Measurements from ENCODE around the gene KDELR1. TPM values are rescaled to one million over a fixed set of nuclear protein-coding genes. Genes with fewer than 3 reads are reported as not detected.
"Not testable (repeated sequence)": the region's sequence is repeated elsewhere in the genome, so short reads cannot be mapped to it uniquely, and the experiment has no call there.

KDELR1 gene
- total RNA-seq, 1 donor from 2014 or later = 70.9 TPM

GRCh38 chr19:48379058-48379457 lies 12.3 kb downstream of the KDELR1 start:
- H3K9me3 Mint-ChIP-seq = no peaks in the 10 kb centered on the region
- intact Hi-C loops (cut with micrococcal nuclease) = no loop called here

GRCh38 chr19:48378194-48378570 lies 13.2 kb downstream of the KDELR1 start:
- DNase-seq (ENCODE audit: low spot score) = no peak
- H3K9me3 Mint-ChIP-seq = no peaks in the 10 kb centered on the region
- H3K4me1 Mint-ChIP-seq (ENCODE audit: low read depth) = no peaks in the 10 kb centered on the region
- H3K4me3 Mint-ChIP-seq = no peak overlapping the region
- H3K27me3 Mint-ChIP-seq (ENCODE audit: insufficient read depth) = no peaks in the 10 kb centered on the region
- H3K27ac Mint-ChIP-seq = no peak overlapping the region
- peaks cover 12% of the 10 kb centered on the region for H3K36me3 Mint-ChIP-seq (ENCODE audit: low read depth)
- intact Hi-C loops (cut with micrococcal nuclease) = no loop called here

More at GRCh38 chr19:48379058-48379457, 12.3 kb downstream of the KDELR1 start:
- H3K27me3 Mint-ChIP-seq (ENCODE audit: insufficient read depth) = no peaks in the 10 kb centered on the region
- H3K27ac Mint-ChIP-seq = no peak overlapping the region
- no peak overlapping the region for H3K4me3 Mint-ChIP-seq
- H3K4me1 Mint-ChIP-seq (ENCODE audit: low read depth) = no peaks in the 10 kb centered on the region
- peaks cover 17% of the 10 kb centered on the region for H3K36me3 Mint-ChIP-seq (ENCODE audit: low read depth)
- DNase-seq (ENCODE audit: low spot score) = no peak

- H3K27me3 Mint-ChIP-seq (ENCODE audit: insufficient read depth) = no peaks in the 10 kb centered on the region
- H3K36me3 Mint-ChIP-seq (ENCODE audit: low read depth) = no peaks in the 10 kb centered on the region
- no peaks in the 10 kb centered on the region for H3K9me3 Mint-ChIP-seq
- no peak overlapping the region for H3K4me3 Mint-ChIP-seq
- H3K4me1 Mint-ChIP-seq (ENCODE audit: low read depth) = no peaks in the 10 kb centered on the region
- intact Hi-C loops (cut with micrococcal nuclease) = no loop called here
- no peak for DNase-seq (ENCODE audit: low spot score)
- no peak overlapping the region for H3K27ac Mint-ChIP-seq
Measured at GRCh38 chr19:48373567-48373966, 17.8 kb downstream of the KDELR1 start.

- Mint-ChIP-seq H3K4me3 (no peak overlapping the region), H3K4me1 (ENCODE audit: low read depth) (no peaks in the 10 kb centered on the region), H3K27ac (no peak overlapping the region), H3K36me3 (ENCODE audit: low read depth) (no peaks in the 10 kb centered on the region), H3K9me3 (no peaks in the 10 kb centered on the region), H3K27me3 (ENCODE audit: insufficient read depth) (no peaks in the 10 kb centered on the region)
- DNase-seq (ENCODE audit: low spot score) = no peak
- intact Hi-C loops (cut with micrococcal nuclease) = no loop called here
Measured at GRCh38 chr19:48372904-48373303, 18.4 kb downstream of the KDELR1 start.

DNA sequence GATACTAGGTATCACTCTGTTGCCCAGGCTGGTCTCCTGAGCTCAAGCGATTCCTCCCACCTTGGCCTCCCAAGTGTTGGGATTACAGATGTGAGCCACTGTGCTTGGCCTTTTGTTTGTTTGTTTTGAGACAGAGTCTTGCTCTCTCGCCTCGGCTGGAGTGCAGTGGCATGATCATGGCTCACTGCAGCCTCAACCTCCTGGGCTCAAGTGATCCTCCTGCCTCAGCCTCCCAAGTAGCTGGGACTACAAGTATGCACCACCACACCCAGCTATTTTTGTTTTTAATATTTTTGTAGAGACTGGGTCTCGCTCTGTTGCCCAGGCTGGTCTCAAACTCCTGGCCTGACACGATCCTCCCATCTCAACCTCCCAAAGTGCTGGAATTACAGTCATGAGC lies 19.6 kb downstream of the KDELR1 start:
- H3K27ac Mint-ChIP-seq; H3K36me3 Mint-ChIP-seq (ENCODE audit: low read depth); H3K9me3 Mint-ChIP-seq; intact Hi-C loops (cut with micrococcal nuclease); H3K4me1 Mint-ChIP-seq (ENCODE audit: low read depth); H3K27me3 Mint-ChIP-seq (ENCODE audit: insufficient read depth); H3K4me3 Mint-ChIP-seq; DNase-seq (ENCODE audit: low spot score): not testable (repeated sequence)

- no peak overlapping the region for H3K27ac Mint-ChIP-seq
- no peaks in the 10 kb centered on the region for H3K9me3 Mint-ChIP-seq
- H3K36me3 Mint-ChIP-seq (ENCODE audit: low read depth) = no peaks in the 10 kb centered on the region
- H3K4me1 Mint-ChIP-seq (ENCODE audit: low read depth) = no peaks in the 10 kb centered on the region
- intact Hi-C loops (cut with micrococcal nuclease) = no loop called here
- H3K4me3 Mint-ChIP-seq = no peak overlapping the region
- no peak for DNase-seq (ENCODE audit: low spot score)
- no peaks in the 10 kb centered on the region for H3K27me3 Mint-ChIP-seq (ENCODE audit: insufficient read depth)
Measured at GRCh38 chr19:48371367-48371766, 20.0 kb downstream of the KDELR1 start.

DNA sequence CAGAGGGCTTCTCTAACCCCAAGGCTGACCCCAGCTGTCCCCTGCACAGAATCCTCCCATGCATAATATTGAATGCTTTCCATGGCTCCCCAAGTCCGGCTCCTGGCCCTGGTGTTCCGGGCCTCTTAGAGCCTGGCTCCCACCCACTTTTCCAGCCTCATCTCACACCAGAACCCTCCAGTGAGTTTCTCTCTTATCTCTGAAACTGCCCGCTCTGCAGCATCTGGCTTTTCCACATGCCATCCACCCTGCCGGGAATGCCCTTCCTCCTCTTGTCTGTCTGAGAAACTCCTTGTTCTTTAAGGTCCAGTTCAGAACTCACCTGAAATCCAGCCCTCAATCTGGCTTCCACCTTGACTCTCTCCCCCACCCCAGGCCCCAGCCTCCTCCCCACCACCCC lies 20.4 kb downstream of the KDELR1 start:
- no peak overlapping the region for H3K4me3 Mint-ChIP-seq
- H3K4me1 Mint-ChIP-seq (ENCODE audit: low read depth) = no peaks in the 10 kb centered on the region
- no peaks in the 10 kb centered on the region for H3K9me3 Mint-ChIP-seq
- no peaks in the 10 kb centered on the region for H3K27me3 Mint-ChIP-seq (ENCODE audit: insufficient read depth)
- H3K27ac Mint-ChIP-seq = no peak overlapping the region
- no peak for DNase-seq (ENCODE audit: low spot score)
- no peaks in the 10 kb centered on the region for H3K36me3 Mint-ChIP-seq (ENCODE audit: low read depth)
- intact Hi-C loops (cut with micrococcal nuclease) = no loop called here

GRCh38 chr19:48368936-48369335 lies 22.4 kb downstream of the KDELR1 start:
- Mint-ChIP-seq H3K27ac (no peak overlapping the region), H3K4me3 (no peak overlapping the region), H3K9me3 (no peaks in the 10 kb centered on the region), H3K36me3 (ENCODE audit: low read depth) (no peaks in the 10 kb centered on the region), H3K4me1 (ENCODE audit: low read depth) (no peaks in the 10 kb centered on the region), H3K27me3 (ENCODE audit: insufficient read depth) (no peaks in the 10 kb centered on the region)
- no peak for DNase-seq (ENCODE audit: low spot score)
- intact Hi-C loops (cut with micrococcal nuclease) = loop anchor here (10.0 kb wide), 1 partner anchor 854 kb away; the partner anchor contains the start of gene NAPA

DNA sequence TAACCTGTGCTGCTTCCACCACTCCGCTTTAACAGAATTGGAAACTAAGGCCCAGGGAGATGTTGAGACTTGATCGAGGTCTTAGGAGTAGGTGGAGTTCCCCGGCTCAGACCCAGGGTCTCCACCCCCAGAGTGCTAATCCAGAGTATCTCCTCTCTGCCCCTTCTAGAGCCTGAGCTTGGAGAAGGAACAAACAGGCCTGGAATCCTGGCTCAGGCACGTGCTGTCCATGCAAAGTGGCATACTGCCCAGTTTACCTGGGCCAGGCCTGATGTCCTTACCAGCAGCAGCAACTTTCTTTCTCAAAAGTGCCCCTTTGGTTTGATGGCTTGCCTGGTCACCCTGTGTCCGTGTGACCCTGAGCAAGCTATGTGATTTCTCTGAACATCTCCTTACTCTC lies 23.5 kb downstream of the KDELR1 start:
- no peak overlapping the region for H3K27ac Mint-ChIP-seq
- peaks cover 2% of the 10 kb centered on the region for H3K4me1 Mint-ChIP-seq (ENCODE audit: low read depth)
- H3K27me3 Mint-ChIP-seq (ENCODE audit: insufficient read depth) = no peaks in the 10 kb centered on the region
- H3K4me3 Mint-ChIP-seq = no peak overlapping the region
- intact Hi-C loops (cut with micrococcal nuclease) = loop anchor here (10.0 kb wide), 1 partner anchor 853 kb away; the partner anchor contains the start of gene NAPA
- no peaks in the 10 kb centered on the region for H3K9me3 Mint-ChIP-seq
- H3K36me3 Mint-ChIP-seq (ENCODE audit: low read depth) = no peaks in the 10 kb centered on the region
- DNase-seq (ENCODE audit: low spot score) = no peak

DNA sequence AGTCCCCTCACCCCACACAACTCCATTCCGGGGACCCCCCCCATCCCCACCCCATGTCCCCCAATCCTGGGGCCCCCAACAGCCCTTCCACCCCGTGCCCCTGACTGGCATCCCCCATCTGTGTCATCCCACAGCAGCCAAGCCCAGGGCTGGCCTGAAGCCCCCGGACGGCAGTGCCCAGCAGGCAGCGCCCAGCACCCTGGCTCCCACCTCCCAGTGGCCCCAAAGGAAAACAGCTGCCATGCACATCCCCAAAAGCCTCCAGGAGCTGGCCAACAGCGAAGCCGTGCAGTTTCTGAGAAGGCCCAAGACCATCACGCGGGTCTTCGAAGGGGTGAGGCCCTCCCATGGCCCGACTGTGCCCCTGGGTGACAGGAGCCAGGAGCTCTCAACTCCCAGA lies 25.7 kb downstream of the KDELR1 start:
- Mint-ChIP-seq H3K4me3 (no peak overlapping the region), H3K27ac (no peak overlapping the region), H3K27me3 (ENCODE audit: insufficient read depth) (no peaks in the 10 kb centered on the region), H3K36me3 (ENCODE audit: low read depth) (peaks cover 4% of the 10 kb centered on the region), H3K4me1 (ENCODE audit: low read depth) (peaks cover 6% of the 10 kb centered on the region), H3K9me3 (no peaks in the 10 kb centered on the region)
- no peak for DNase-seq (ENCODE audit: low spot score)
- intact Hi-C loops (cut with micrococcal nuclease) = loop anchor here (2.0 to 10.0 kb wide), 3 partner anchors 33 to 851 kb away; partner anchors contain the start of genes DBP and NAPA

DNA sequence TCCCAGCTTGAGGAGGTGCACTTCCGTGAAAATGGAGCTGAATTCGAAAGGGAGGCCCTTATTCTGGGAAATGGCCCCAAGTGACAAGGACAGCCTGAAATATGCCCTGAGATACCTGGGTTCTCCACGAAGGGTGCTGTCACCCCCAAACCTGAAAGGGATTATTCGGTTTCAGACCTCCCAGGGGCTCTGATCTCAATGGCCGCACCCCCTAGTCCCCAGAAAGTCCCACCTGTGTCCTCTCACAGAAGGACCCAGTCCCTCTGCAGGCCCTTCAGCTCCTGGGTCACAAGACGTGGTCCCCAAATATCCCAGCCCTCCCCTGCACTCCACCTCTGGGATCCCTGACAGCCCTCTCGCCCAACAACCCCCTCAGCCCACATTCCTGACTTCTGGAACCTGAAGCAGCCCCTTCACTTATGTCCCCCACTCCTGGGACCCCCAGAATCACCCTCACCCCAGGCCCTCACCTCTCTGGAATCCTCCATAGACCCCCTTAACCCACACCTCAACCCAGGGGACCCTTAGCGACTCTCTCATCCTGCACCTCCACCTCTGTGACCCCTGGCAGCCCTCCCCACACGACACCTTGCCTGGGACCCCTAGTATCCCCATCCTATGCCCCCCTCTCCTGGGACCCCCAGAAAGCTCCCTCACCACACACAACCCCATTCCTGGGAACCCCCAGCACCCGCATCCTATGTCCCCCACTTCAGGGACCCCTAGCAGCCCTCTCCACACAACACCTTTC lies 26.6 kb downstream of the KDELR1 start:
- H3K27me3 Mint-ChIP-seq (ENCODE audit: insufficient read depth) = no peaks in the 10 kb centered on the region
- H3K36me3 Mint-ChIP-seq (ENCODE audit: low read depth) = peaks cover 4% of the 10 kb centered on the region
- no peak for DNase-seq (ENCODE audit: low spot score)
- peak overlapping the region; percentile 87 for H3K27ac Mint-ChIP-seq
- H3K9me3 Mint-ChIP-seq = no peaks in the 10 kb centered on the region
- peak overlapping the region; percentile 85 for H3K4me3 Mint-ChIP-seq
- peaks cover 6% of the 10 kb centered on the region for H3K4me1 Mint-ChIP-seq (ENCODE audit: low read depth)
- intact Hi-C loops (cut with micrococcal nuclease) = loop anchor here (1.0 to 10.0 kb wide), 13 partner anchors 27 to 1278 kb away; partner anchors contain the start of genes CYTH2, DBP, GRWD1 and KDELR1

GRCh38 chr19:48363810-48364597 lies 27.3 kb downstream of the KDELR1 start, which contains the start of the genes SYNGR4 and TMEM143:
SYNGR4 (plus strand) TSS chr19:48364367; CDS start chr19:48365843, 1,476 bp downstream.
TMEM143 (minus strand) TSS chr19:48363940; CDS start chr19:48363920, 20 bp downstream.
- peak; percentile 98 for DNase-seq (ENCODE audit: low spot score)
- intact Hi-C loops (cut with micrococcal nuclease) = loop anchor here (1.0 to 10.0 kb wide), 17 partner anchors 27 to 1278 kb away; partner anchors contain the start of genes CYTH2, DBP, GRWD1 and GYS1
- Mint-ChIP-seq H3K27me3 (ENCODE audit: insufficient read depth) (no peaks in the 10 kb centered on the region), H3K4me1 (ENCODE audit: low read depth) (peaks cover 6% of the 10 kb centered on the region), H3K4me3 (peak within 1 kb of the TSS; percentile 85), H3K27ac (peak within 1 kb of the TSS; percentile 87), H3K36me3 (ENCODE audit: low read depth) (peaks cover 4% of the 10 kb centered on the region), H3K9me3 (no peaks in the 10 kb centered on the region)

DNA sequence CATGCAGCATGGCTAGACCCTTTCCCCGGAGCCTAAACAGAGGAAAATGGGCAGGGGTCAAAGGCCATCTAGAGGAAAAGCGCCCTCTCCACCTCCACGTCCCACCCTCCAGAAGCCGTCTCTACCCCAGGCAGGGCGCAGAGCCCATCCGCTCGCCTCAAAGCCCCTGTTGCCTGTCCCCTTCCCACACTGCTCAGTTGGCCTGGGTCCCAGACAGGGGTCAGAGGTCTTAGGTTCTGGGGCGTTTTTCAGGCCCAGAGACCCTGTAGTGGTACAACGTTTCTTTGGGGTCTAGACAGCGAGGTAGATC lies 27.9 kb downstream of the KDELR1 start:
- intact Hi-C loops (cut with micrococcal nuclease) = loop anchor here (1.0 to 10.0 kb wide), 7 partner anchors 52 to 1279 kb away; partner anchors contain the start of genes GYS1, NAPA, RPL18 and RRAS
- no peaks in the 10 kb centered on the region for H3K9me3 Mint-ChIP-seq
- DNase-seq (ENCODE audit: low spot score) = no peak
- H3K4me1 Mint-ChIP-seq (ENCODE audit: low read depth) = peaks cover 6% of the 10 kb centered on the region
- peak overlapping the region; percentile 87 for H3K27ac Mint-ChIP-seq
- H3K27me3 Mint-ChIP-seq (ENCODE audit: insufficient read depth) = no peaks in the 10 kb centered on the region
- H3K4me3 Mint-ChIP-seq = peak overlapping the region; percentile 85
- peaks cover 5% of the 10 kb centered on the region for H3K36me3 Mint-ChIP-seq (ENCODE audit: low read depth)
